Activated T-cell treated with anti-CD3 and anti-CD28 coated beads for 4 hours (primary cell): ENCODE results near the gene MRPL2.

Experiments
- DNase-seq: peaks from one replicate; pipeline ENCODE4 v3.0.0-alpha.2; 2020

The MRPL2 gene

DNA sequence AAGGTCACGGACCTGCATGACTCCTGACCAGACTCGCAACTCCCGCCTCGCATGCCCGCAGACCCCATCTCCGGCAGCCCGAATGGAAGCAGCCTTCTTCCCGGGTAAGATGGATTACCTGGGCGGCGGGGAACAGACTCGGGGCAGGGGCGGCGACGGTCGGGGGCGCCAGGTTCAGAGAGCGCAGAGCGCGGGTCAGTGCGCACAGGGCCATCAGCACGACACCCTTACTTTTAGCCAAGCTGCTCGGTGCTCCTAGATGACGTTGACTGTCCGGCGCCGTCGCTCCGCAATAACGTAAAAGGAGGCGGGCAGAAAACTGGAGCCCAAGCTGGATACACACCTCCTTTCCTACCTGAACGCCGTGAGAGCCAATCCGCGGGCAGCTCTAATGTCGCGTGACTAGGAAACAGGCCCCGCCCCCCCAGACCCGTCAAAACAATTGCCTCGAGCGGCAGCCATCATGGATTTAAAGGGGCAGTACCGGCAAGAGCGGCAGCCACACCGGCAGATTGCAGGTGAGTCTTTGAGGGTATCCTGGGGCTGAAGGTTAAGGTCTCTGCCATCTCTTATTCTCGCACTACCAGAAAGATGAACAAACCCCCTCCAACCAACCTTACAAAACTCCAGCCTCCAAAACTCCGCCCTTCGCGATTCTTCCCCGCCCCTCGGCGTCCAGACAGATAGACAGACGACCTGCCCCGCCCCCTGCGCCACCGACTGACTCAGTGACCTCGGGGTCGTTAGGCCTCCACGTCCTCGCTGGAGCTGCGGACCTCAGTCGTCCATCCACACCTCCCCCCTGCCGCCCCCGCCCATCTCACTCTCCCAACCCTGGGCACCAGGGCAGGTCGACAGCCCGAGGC is at the start of gene MRPL2, which contains the start of gene KLC4:
Gene MRPL2 (minus strand): TSS at position 267 of the 866 bp plus-strand sequence. CDS start 53 bp downstream, at position 214.
Gene KLC4 (plus strand): TSS at position 464 of the 866 bp plus-strand sequence. CDS start 1,705 bp downstream, outside the sequence.
- peak; percentile 96 for DNase-seq

DNA sequence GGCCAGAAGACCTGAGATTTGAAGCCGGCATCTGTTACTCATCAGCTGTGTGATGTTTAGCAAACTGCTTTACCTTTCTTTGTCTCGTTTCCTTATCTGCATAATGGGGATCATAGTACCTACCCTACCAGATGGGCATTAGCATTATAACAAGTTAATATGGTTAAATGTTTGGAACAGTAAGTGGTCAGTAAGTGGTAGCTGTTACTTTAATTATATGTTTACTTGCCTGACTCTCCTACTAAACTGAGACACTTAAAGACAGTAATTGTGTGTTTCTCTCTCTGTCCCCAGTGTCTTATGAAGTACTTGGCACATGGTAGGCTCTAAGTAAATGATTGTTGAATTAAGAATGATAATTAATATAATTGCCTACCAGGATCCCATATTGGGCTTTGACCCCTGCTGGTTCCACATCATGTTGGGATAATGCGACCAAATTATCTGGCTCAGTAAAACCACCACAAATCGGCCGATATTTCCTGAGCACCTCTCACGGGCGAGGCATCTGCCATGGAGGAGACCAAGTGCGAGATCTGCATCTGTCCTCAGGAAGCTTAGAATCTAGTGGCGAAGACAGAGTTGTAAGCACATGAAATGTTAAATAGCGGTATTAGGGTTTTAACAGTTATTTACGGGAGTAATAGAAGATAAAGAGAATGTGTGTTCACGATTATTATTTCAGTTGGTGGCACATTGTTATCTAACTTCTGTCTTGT is 48.3 kb upstream of the MRPL2 start:
- no peak for DNase-seq

DNA sequence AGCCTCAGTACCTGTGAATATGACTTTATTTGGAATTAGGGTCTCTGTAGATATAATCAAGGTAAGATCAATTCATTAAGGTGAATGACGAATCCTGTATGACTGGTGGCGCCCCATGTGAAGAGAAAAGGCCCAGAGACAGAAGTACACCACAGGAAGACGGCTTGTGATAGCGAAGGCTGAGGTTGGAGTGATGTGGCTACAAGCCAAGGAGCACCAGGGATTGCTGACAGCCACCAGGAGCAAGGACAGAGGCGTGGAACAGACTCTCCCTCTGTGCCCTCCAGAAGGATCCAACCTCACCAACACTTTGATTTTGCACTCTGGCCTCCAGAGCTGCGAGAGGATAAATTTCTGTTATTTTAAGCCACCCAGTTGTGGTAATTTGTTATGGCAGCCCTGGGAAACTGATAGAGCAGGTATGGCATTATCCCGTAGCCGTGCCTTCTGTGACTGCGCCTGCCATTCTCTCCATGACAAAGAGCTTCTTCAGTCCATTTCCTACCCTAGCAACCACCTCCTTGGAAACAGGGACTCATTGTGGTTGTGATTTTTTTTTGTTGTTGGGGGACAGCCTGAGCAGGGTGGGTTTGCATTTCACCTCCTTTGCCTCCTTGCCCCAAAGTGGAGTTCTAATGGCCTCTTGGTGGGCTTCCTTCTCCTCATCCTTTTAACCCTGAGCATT is 46.4 kb upstream of the MRPL2 start:
- no peak for DNase-seq

DNA sequence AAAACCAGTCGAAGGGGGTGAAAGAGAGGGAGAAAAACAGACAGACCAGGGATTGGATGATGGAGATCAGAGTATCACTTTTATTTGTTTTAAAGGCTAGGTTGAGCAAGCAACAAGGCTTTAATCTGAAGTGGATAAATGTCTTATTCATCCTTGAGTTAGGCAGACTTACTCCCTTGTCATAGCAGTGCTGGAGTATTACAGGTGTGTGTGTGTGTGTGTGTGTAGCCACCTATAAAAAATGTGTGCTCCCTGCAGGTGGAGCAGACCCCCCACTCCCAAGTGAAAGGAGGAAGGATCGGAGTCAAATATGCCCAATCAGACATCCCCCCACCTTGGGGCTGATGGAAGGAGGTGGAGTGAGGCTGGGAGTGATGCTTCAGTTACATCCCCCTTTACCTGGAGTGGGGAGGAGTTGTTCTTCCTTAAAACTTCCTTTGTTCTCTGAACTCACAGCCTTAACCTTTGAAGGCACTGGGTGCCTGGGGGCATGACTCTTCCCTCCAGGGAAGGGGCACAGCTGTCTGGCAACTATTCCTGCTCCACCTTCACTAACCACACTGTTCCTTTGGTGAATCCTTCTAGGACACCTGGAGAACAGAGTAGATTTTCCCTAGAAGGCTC is 44.1 kb upstream of the MRPL2 start:
- no peak for DNase-seq

DNA sequence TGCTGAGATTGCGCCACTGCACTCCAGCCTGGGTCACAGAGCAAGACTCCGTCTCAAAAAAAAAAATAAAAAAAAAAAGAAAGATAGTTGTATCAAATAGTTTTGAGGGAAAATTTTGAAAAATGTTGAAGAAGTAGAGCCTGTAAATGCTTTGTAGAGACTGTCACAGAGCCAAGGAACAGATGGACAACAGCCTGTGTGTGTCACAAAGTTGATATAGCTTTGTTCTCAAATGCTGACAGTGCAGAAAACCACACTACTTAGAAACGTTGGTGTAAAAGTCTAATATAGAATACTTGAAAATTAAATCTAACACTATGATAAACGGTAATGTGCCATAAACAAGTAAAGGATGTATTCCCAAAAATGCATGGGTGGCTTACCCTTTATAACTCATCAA is 42.3 kb upstream of the MRPL2 start:
- DNase-seq, result no peak

DNA sequence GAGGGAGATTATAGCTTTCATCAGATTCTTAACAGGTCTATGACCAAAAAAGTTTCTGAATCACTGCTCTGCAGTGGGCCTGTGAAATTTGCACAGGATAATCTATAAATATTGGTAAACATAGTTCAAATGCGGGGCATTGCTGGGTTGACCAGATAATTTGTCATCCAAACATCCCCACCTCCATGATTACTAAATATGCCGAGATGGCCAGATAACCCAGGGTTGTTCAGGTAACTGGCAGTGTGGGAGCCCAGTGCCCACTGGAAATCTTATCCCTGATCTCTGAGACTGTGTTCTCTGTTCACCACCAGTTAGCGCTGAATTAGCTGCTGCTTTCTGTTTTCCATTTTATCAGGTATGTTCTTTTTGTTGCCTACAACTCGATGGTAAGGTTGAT is 38.3 kb upstream of the MRPL2 start:
- DNase-seq, result no peak

DNA sequence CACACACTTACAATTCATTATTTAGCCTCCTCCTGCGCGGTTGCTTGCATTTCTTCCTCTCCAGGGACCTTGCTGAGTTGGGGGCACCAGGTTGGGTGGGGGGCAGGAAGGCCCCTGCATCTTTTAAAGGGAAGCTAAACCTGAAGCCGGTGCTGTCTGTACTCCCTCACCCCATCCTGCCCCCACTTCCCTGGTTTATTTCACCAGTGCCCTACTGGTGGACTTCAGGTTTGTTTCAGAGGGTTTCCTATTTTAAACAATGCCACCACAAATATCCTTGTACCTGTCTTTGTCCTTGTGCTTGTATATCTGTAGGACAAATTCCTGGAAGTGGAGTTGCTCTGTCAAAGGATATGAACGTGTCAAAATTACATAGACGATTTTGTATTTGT is 37.9 kb upstream of the MRPL2 start:
- DNase-seq, result no peak

DNA sequence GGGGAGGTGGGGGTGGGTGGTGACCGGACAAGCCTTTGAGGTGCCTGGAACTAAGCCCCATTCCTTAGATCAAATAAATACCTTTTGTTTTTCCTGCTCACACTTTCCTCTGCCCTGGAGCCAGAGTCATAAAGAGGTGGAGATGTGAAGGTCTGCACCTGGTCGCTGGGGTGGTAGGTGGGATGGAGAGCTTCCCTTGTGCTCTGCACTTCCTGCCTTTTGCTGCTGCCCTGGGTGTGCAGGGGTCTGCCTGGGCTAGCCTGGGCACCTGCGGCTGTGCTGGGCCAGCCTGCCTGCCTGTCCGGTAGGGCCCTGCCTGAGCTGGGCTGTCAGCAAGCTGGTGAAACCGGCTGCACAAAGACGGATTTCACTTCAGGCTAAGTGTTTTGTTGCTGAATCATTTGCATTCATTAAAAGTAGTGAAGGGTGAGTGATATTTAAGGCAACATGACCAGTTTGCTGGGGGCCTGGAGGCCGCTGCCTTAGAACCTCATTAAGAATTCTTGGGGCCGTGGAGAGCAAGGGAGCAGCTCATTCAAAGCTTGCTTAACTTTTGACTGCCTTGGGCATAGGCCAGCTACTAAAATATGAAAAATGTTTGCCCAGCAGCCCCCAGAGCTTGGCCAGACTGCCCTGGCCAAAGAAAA is 37.3 kb upstream of the MRPL2 start:
- no peak for DNase-seq

DNA sequence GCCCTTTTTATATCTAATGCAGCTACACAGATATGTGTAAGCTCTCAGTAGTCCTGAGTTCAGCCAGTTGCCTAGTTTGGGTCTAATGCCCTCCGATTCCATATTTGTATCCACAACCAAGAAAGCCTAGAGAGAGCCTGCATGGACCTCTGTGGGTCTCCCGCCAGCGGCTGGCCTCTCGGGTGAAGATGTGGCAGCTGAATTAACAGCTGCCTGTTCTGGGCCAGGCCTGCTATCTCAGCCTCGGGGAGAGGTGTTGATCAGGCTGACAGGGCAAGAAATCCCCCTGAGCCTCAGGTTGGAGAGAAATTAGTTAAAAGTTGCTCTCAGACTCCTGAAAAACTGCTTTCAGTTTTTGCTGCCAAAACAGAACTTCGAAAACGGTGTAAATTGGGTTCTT is 36.7 kb upstream of the MRPL2 start:
- no peak for DNase-seq

DNA sequence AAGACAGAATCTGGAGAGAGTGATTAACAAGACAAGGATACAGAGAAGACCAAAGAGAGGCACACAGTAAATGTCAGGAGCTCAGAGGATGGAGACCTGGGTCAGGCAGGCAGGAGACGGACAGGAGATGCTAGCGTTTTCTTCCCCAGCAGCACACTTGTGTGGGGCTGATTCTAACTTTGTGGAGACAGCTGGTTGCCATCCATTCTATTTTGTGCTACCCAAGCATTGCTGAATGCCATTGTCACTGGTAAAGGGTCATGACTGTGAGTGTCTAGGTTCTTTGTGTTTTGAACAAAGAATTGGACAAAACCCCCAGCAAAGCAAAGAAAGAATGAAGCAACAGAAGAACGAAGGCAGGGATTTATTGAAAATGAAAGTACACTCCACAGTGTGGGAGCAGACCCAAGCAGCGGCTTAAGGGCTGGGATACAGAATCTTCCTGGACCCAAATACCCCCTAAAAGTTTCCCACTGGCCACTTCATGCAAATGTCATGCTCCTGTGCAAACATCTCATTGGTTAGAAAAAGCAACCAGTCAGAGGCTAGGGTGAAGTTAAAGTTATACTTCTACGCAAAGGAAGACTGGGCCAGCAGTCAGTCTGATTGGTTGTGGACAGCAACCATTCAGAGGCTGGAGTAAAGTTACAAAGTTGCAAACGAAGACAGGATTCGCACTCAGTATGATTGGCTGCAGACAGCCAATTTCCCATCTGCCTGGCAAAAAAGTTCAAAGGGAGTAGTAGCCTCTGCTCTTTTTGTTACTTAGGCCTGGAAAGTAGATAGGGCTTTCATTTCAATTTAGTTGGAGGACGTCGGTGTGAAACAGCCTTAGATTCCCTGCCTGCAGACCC is 34.4 kb upstream of the MRPL2 start:
- no peak for DNase-seq

DNA sequence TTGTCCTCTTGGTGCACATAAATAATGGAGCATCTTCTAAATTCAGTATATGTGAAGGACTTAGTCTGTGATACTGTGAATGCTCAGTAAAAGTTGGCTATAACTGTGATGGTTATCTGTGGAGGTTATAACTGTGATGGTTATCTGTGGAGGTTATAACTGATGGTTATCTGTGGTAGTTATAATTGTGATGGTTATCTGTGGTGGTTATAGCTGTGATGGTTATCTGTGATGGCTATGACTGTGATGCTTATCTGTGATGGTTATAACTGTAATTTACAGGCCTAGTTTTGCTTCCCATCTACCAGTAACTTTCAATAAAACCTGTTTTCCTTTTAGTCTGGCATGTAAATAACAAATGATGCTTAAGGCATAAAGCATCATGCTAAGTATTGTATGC is 33.4 kb upstream of the MRPL2 start:
- DNase-seq, result no peak

DNA sequence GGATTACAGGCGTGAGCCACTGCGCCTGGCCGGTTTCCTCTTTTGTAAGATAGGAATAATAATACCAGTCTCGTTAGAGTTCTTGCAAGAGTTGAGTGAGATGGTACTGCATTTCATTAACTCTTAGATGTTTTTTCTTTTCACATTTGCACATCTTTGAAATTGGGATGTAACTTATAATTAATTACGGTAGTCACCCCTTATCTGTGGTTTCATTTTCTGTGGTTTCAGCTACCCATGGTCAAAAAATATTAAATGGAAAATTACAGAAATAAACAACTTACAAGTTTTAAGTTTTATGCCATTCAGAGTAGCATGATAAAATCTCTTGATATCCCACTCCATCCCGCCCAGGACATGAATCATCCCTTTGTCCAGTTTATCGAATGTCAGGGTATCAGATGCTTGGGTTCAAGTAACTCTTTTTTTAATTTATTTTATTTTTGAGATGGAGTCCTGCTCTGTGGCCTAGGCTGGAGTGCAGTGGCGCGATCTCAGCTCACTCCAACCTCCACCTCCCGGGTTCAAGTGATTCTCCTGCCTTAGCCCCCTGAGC is 32.3 kb upstream of the MRPL2 start:
- DNase-seq, result no peak

DNA sequence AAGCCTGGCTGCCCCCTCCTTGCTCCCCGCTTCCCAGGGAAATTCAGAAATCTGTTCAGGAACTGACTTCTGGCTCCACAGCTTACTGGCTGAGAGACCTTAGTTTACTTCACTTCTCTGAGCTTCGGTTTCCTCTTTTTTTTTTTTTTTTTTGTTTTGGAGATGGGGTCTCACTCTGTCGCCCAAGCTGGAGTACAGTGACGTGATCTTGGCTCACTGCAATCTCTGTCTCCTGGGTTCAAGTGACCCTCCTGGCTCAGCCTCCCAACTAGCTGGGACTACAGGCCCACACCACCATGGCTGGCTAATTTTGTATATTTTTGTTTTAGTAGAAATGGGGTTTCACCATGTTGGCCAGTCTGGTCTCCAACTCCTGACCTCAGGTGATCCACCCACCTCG is 31.8 kb upstream of the MRPL2 start:
- DNase-seq, result no peak

DNA sequence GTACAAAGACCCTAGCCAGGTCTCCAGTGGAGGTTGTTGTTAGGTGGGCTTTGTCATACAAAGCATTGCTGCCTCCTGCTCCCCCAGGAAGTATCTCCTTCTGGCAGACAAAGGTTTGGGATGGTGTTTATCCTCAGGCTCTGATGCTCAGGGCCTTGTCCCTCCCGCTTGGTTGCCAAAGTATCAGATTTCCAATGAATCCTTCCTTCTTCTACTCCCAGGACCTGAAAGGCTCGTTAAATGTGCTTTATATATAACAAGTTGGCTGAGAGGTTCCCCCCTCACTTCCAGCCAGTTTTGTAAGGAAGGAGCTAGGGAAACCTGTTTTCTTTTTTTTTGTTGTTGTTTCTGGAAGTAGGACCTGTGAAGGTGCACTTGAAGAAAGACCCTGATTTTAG is 31.3 kb upstream of the MRPL2 start:
- no peak for DNase-seq

DNA sequence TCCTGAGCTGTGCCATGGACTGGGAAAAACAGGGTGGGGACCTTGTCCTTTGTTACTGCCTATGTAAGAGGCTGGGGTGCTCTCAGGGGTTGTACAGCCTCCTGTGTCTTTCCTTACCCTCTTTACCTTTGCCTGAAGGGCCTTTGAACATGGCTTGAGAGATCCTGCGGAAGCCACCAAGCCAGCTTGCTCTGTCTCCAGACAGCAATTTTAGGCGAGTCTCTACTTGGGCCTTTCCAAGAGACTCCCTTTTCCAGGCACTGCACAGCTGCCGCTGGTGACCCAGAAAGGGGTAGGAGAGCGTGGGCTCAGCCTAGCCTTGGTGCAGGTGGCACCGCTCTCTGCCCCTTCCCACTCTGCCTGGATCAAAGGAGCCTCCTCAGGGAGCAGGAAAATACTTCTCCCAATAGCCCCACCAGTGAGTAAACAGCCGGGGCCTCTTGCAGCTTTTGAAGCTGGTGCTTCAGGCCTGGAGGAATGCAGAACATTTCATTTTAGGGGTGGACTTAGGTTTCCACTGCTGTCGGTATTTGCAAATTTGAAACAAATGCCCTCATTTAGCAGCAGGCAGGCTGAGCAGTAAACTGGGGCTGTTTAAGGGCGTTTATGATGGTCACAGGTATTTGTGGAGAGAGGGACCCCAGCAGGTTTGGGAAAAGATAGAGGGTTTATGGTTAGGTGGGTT is 30.8 kb upstream of the MRPL2 start:
- no peak for DNase-seq

DNA sequence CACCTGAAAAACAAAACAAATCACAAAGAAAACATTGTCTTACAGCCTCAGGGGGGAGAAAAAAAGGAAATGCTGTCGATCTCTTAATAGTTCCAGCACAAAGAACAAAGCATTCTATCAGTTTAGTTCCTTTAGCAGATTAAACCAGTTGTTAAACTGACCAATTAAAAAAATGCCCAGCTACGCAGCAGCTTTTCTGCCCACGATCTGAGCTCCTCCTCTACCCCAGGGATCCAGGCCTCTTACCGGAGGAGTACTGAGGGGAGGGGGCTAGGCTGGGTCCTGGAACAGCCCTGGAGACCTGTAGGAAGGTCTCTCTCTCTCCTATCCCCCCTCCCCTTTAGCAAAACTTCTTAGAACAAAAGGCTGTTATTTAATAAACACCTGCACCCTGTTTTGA is 30.2 kb upstream of the MRPL2 start:
- DNase-seq, result no peak

DNA sequence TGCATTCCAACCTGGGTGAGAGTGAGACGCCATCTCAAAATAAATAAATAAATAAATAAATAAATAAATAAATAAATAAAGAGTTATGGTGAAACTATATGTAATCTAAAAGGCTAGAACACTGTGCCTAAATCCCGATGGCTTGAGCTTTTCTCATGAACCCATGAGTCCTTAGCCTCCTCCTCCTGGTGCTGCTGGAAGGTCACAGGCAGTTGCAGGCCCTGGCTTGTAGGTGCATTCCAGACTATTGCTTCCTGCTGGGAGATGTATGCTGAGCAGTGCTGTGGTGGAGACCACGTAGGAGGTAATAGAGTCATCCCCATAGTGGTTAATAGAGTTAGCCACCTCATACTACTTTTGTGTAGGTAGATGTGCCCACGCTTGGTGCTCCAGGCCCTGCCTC is 29.4 kb upstream of the MRPL2 start:
- DNase-seq, result no peak

DNA sequence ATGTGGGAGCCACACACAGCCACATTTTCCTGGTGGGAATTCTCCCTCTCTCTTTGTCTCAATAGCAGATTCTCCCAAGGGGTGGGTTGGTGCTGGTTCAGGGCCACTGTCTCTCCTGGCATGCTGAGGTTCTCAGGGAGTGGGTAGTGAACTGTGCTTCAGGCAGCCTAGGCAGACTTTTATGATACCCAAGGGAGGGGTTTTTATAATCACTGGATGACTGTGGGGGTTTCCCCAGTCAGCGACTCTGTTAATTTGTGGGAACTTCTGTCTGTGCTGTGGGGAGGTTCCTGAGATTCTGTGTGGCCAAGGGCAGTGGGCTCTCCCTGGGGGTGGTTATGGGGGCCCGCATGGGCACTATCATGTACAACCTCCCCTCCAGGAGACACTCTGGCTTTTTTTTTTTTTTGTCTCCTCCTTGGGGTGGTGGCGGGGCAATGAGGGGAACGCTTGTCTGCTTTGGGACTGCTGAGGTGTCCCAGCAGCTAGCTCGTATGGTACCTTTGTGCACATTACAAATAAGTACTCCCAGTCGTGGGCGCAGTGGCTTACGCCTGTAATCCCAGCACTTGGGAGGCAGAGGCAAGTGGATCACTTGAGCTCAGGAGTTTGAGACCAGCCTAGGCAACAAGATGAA is 26.9 kb upstream of the MRPL2 start:
- no peak for DNase-seq

DNA sequence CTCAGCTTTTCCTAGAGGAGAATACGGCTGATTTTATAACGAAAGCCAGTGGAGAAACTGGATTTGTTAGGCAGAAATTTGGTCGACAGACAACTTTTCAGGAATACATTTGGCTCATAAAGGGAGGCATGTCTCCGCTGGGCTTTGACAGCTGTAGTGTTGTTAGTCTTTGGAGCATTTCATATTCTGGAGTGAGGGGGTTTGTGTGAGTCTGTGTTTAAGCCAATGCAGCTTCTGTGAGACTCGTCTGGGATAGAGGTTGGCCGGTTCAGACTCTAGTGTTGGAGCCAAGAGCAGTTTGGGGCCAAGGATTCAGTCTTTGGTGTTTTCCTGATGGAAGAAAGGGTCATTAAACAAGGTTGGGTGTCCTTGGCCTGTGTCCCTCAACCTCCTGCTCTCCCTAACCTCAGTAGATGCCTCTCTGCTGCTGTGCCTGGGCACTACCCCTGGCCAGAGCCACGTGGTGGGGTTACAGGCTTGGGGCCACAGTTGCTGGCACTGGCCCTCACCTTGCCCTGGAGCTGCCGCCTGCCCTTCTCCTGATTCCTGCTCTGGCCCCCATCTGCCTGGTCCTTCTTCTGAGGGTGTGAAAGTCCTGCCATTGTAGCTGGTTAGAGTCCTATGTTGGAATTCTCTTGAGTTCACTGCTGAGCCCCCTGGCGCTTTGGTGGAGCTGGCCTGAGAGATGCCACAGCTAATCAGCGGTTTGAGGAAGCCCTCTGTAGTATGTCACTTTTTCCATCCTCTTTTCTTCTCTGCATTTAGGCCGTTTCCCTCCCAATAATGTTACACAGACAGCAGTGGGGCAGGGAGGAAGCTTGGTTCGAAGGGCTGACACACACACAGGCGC is 23.8 kb upstream of the MRPL2 start:
- DNase-seq, result no peak
